VCaP (cell line): ENCODE data around the gene DHCR7.

Experiments used
- H3K27ac ChIP-seq: fragments of 450-650 bp; 2 replicates; pipeline ENCODE4 v1.5.1; 2017
- CTCF ChIP-seq: fragments of 450-650 bp; conservative IDR thresholded peaks from 2 replicates; pipeline ENCODE4 v1.5.1; 2017; ENCODE audit warnings: mild to moderate bottlenecking, moderate library complexity

DHCR7 gene

DNA sequence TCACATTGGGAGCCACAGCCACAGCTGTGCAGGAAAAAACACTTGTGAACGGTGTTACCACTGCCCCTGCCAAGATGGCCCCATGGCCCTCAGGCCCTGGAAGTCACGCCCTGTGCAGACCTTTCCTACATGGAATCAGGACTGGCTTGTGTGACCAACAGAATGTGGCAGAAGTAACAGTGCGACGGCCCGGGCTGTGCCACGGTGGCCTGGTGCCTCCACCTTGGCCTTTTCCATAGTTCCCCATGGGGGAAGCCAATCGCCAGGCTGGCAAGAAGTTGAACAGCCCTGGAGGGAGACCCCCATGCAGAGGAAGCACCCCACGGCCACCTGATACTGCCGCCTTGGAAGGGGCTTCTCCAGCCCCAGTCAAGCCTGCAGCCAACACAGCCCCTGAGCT is 48.0 kb downstream of the DHCR7 start:
- no peak for TF ChIP-seq CTCF
- H3K27ac ChIP-seq, result no peak overlapping the region

GRCh38 chr11:71399341-71399740 is 48.9 kb downstream of the DHCR7 start:
- TF ChIP-seq CTCF, result no peak

DNA sequence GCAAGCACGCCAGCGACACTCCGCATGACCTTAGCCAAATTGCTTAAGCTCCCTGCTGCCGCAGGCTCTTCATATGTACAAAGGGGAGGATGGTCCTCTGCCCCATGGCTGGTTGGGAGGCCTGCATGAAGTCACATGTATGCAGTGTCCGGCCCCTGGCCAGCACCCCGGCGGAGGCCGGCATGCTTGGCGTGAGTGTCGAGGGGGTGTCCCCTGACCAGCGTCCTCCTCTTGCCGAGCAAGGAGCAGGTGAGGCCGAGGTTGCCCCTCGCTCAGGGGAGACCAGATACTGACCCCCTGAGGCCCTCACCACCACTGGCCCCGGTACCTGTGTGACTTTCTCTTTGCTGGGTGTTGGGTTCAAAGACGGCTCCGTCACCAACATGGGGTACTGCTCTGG is 50.2 kb downstream of the DHCR7 start:
- TF ChIP-seq CTCF, result no peak
- H3K27ac ChIP-seq, result no peak overlapping the region

More at GRCh38 chr11:71399341-71399740, 48.9 kb downstream of the DHCR7 start:
- H3K27ac ChIP-seq, result no peak overlapping the region

GRCh38 chr11:71397331-71397860 is 50.8 kb downstream of the DHCR7 start:
- TF ChIP-seq CTCF, result no peak

GRCh38 chr11:71396548-71397123 is 51.6 kb downstream of the DHCR7 start:
- TF ChIP-seq CTCF, result no peak
- no peak overlapping the region for H3K27ac ChIP-seq

More at GRCh38 chr11:71397331-71397860, 50.8 kb downstream of the DHCR7 start:
- no peak overlapping the region for H3K27ac ChIP-seq

GRCh38 chr11:71395774-71396173 is 52.4 kb downstream of the DHCR7 start:
- TF ChIP-seq CTCF, result no peak
- no peak overlapping the region for H3K27ac ChIP-seq

- H3K27ac ChIP-seq, result no peak overlapping the region
- TF ChIP-seq CTCF, result no peak
Measured at GRCh38 chr11:71395263-71395560, 53.0 kb downstream of the DHCR7 start.

DNA sequence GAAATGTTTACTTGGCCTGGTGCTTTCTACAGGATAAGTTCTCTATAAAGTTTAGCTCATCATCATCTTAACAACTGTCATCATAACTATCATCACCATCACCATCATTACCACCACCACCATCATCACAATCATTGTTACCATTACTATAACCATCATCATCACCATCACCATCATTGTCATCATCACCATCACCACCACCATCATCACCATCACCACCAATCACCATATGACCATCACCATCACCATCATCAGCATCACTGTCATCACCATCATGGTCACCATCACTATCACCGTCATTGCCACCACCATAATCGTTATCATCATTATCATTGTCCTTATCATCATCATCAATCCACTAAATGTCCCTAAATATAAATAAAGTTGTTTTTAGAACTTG is 54.9 kb downstream of the DHCR7 start:
- no peak overlapping the region for H3K27ac ChIP-seq
- TF ChIP-seq CTCF, result no peak
